NCI-H1417 treated with DMSO at 0.1 percent for 48 hours (cell line): Measurements from ENCODE around the gene TXNDC11.

Source experiments
- DNase-seq: peaks from one replicate; lab custom pipeline; 2025; lab: John Stamatoyannopoulos, UW

Gene TXNDC11

GRCh38 chr16:11719171-11719570 lies 23.5 kb downstream of the TXNDC11 start:
- no peak for DNase-seq

GRCh38 chr16:11717811-11718210 lies 24.8 kb downstream of the TXNDC11 start:
- no peak for DNase-seq

GRCh38 chr16:11716336-11716735 lies 26.3 kb downstream of the TXNDC11 start:
- no peak for DNase-seq

- DNase-seq: no peak
These were observed 27.3 kb downstream of the TXNDC11 start for GRCh38 chr16:11715246-11715947.

- no peak for DNase-seq
These were observed 30.5 kb downstream of the TXNDC11 start for GRCh38 chr16:11712122-11712521.

GRCh38 chr16:11711662-11712061 lies 31.0 kb downstream of the TXNDC11 start:
- no peak for DNase-seq

GRCh38 chr16:11708421-11708820 lies 34.2 kb downstream of the TXNDC11 start:
- DNase-seq: no peak

GRCh38 chr16:11707679-11708197 lies 34.9 kb downstream of the TXNDC11 start:
- DNase-seq: no peak

GRCh38 chr16:11706180-11706742 lies 36.4 kb downstream of the TXNDC11 start:
- no peak for DNase-seq

- no peak for DNase-seq
These were observed 37.2 kb downstream of the TXNDC11 start for GRCh38 chr16:11705311-11706025.

GRCh38 chr16:11700264-11701029 lies 42.2 kb downstream of the TXNDC11 start:
- DNase-seq: no peak

GRCh38 chr16:11699234-11699894 lies 43.3 kb downstream of the TXNDC11 start:
- no peak for DNase-seq

GRCh38 chr16:11698271-11698689 lies 44.4 kb downstream of the TXNDC11 start:
- no peak for DNase-seq

GRCh38 chr16:11697319-11697718 lies 45.3 kb downstream of the TXNDC11 start:
- no peak for DNase-seq

- no peak for DNase-seq
These were observed 46.2 kb downstream of the TXNDC11 start for GRCh38 chr16:11696266-11697012.

- DNase-seq: no peak
These were observed 50.0 kb downstream of the TXNDC11 start for GRCh38 chr16:11692651-11693050.

- DNase-seq: no peak
These were observed 50.5 kb downstream of the TXNDC11 start for GRCh38 chr16:11692171-11692570.

- no peak for DNase-seq
These were observed 50.9 kb downstream of the TXNDC11 start for GRCh38 chr16:11691771-11692170.

GRCh38 chr16:11691235-11691634 lies 51.4 kb downstream of the TXNDC11 start:
- DNase-seq: no peak

GRCh38 chr16:11689031-11689840 lies 53.4 kb downstream of the TXNDC11 start:
- DNase-seq: no peak
